HFFc6 (cell line): Measurements from ENCODE around the gene TP63. TPM values are rescaled to one million over a fixed set of nuclear protein-coding genes. Genes with fewer than 3 reads are reported as not detected.
A peak's percentile ranks its signal among the peaks of the same experiment; 100 is the strongest.

Source experiments
- DNase-seq: peaks from one replicate; pipeline ENCODE4 v3.0.0-alpha.2; 2018
- H3K27ac Mint-ChIP-seq: 2 replicates; pipeline ENCODE4 v1.8.0; 2020; ENCODE audit warnings: mild to moderate bottlenecking, mixed read lengths
- H3K27me3 Mint-ChIP-seq: 2 replicates; pipeline ENCODE4 v1.8.0; 2021; ENCODE audit warnings: mild to moderate bottlenecking, moderate library complexity, mixed read lengths; ENCODE audit not compliant: insufficient read depth
- H3K36me3 Mint-ChIP-seq: 2 replicates; pipeline ENCODE4 v1.8.0; 2021; ENCODE audit warnings: low read depth, mixed read lengths
- H3K4me1 Mint-ChIP-seq: 2 replicates; pipeline ENCODE4 v1.8.0; 2020; ENCODE audit warnings: low read depth, mixed read lengths
- H3K4me3 Mint-ChIP-seq: 2 replicates; pipeline ENCODE4 v1.8.0; 2020; ENCODE audit warnings: mild to moderate bottlenecking, moderate library complexity, mixed read lengths
- H3K9me3 Mint-ChIP-seq: 2 replicates; pipeline ENCODE4 v1.8.0; 2020; ENCODE audit warnings: mild to moderate bottlenecking, mixed read lengths
- total RNA-seq, 6 experiments: library from RNA; stranded (reverse); fragmentation: NEBNext Ultra II Directional; extraction: Animal tissue kit (Norgen Biotek cat#: 25700); gene quantifications; 2 replicates in 1 of 6; 3 replicates in 5 of 6; pipeline ENCODE4 v1.2.3, GENCODE V29; 2021
- TF ChIP-seq, protein P1 (sequence below): fragments of 200-600 bp; sonication (generic); IDR thresholded peaks from 2 replicates; pipeline ENCODE4 v1.5.0; 2021; ENCODE audit warnings: antibody characterized with exemption, mild to moderate bottlenecking

The TP63 gene
- total RNA-seq, 6 experiments from 2014 or later = not detected

GRCh38 chr3:189820365-189820720, 189.2 kb downstream of the TP63 start:
- TF ChIP-seq, protein P1, sequence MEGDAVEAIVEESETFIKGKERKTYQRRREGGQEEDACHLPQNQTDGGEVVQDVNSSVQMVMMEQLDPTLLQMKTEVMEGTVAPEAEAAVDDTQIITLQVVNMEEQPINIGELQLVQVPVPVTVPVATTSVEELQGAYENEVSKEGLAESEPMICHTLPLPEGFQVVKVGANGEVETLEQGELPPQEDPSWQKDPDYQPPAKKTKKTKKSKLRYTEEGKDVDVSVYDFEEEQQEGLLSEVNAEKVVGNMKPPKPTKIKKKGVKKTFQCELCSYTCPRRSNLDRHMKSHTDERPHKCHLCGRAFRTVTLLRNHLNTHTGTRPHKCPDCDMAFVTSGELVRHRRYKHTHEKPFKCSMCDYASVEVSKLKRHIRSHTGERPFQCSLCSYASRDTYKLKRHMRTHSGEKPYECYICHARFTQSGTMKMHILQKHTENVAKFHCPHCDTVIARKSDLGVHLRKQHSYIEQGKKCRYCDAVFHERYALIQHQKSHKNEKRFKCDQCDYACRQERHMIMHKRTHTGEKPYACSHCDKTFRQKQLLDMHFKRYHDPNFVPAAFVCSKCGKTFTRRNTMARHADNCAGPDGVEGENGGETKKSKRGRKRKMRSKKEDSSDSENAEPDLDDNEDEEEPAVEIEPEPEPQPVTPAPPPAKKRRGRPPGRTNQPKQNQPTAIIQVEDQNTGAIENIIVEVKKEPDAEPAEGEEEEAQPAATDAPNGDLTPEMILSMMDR = no peak
- H3K27ac Mint-ChIP-seq = no peak overlapping the region
- H3K36me3 Mint-ChIP-seq = no peaks in the 10 kb centered on the region
- peaks cover 7% of the 10 kb centered on the region for H3K4me1 Mint-ChIP-seq
- DNase-seq = no peak
- peaks cover 1% of the 10 kb centered on the region; the same call in 1 of the 2 replicates for H3K27me3 Mint-ChIP-seq
- no peak overlapping the region for H3K4me3 Mint-ChIP-seq
- H3K9me3 Mint-ChIP-seq = no peaks in the 10 kb centered on the region

DNA sequence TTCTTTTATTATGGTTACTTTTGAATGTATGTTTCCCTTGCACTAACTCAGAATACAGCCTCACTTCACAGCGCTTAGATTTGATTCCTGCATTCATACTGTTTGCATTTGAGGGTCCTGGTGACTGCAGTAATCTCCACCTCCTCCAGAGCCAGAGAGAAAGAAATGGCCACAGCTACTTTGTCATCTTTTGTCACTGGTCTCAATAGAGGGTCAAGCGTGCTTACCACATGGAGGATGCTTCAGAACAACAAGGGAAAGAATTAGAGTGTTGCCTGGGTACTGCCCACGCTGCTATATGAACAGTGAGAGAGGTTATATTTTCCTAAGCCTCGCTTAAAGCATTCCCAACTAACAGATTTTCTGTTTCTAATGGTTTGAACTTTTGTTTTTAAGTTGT, 190.1 kb downstream of the TP63 start:
- no peak overlapping the region for H3K27ac Mint-ChIP-seq
- TF ChIP-seq, protein P1 = no peak
- H3K27me3 Mint-ChIP-seq = peaks cover 1% of the 10 kb centered on the region; the same call in 1 of the 2 replicates
- H3K36me3 Mint-ChIP-seq = no peaks in the 10 kb centered on the region
- H3K4me1 Mint-ChIP-seq = peaks cover 7% of the 10 kb centered on the region
- H3K9me3 Mint-ChIP-seq = no peaks in the 10 kb centered on the region
- H3K4me3 Mint-ChIP-seq = no peak overlapping the region
- no peak for DNase-seq

GRCh38 chr3:189822726-189823125, 191.5 kb downstream of the TP63 start:
- Mint-ChIP-seq H3K4me1 (peaks cover 7% of the 10 kb centered on the region), H3K36me3 (no peaks in the 10 kb centered on the region), H3K27me3 (peaks cover 3% of the 10 kb centered on the region; the same call in 1 of the 2 replicates), H3K27ac (no peak overlapping the region), H3K4me3 (no peak overlapping the region), H3K9me3 (no peaks in the 10 kb centered on the region; the same call in 1 of the 2 replicates)
- TF ChIP-seq, protein P1 = no peak
- DNase-seq = no peak

- Mint-ChIP-seq H3K4me1 (peaks cover 7% of the 10 kb centered on the region), H3K36me3 (no peaks in the 10 kb centered on the region), H3K9me3 (no peaks in the 10 kb centered on the region; the same call in 1 of the 2 replicates), H3K4me3 (no peak overlapping the region), H3K27me3 (peaks cover 5% of the 10 kb centered on the region; the same call in 1 of the 2 replicates), H3K27ac (no peak overlapping the region)
- TF ChIP-seq, protein P1 = no peak
- peak; percentile 39 for DNase-seq
Observed at GRCh38 chr3:189824629-189825312, 193.6 kb downstream of the TP63 start.

- no peak overlapping the region for H3K4me3 Mint-ChIP-seq
- H3K27me3 Mint-ChIP-seq = peaks cover 5% of the 10 kb centered on the region; the same call in 1 of the 2 replicates
- no peaks in the 10 kb centered on the region; the same call in 1 of the 2 replicates for H3K9me3 Mint-ChIP-seq
- H3K27ac Mint-ChIP-seq = no peak overlapping the region
- no peak for DNase-seq
- H3K4me1 Mint-ChIP-seq = peaks cover 7% of the 10 kb centered on the region
- TF ChIP-seq, protein P1 = no peak
- no peaks in the 10 kb centered on the region for H3K36me3 Mint-ChIP-seq
Observed at GRCh38 chr3:189826566-189826965, 195.4 kb downstream of the TP63 start.
